Nephron (organoid): ENCODE results near the gene TAF4.
"Not testable (repeated sequence)": the region's sequence is repeated elsewhere in the genome, so short reads cannot be mapped to it uniquely, and the experiment has no call there.

Experiments
- H3K27ac Mint-ChIP-seq, 3 experiments: 2 replicates each; pipeline ENCODE4 v1.8.0; 2020; ENCODE audit warnings: mixed read lengths in 3 of 3, mild to moderate bottlenecking in 2 of 3, moderate library complexity in 1 of 3
- H3K27me3 Mint-ChIP-seq: 2 replicates; pipeline ENCODE4 v1.8.0; 2021; ENCODE audit warnings: low read depth, mild to moderate bottlenecking, moderate library complexity, mixed read lengths
- H3K36me3 Mint-ChIP-seq: 2 replicates; pipeline ENCODE4 v1.8.0; 2020; ENCODE audit warnings: low read depth, mixed read lengths
- H3K4me1 Mint-ChIP-seq: 2 replicates; pipeline ENCODE4 v1.8.0; 2020; ENCODE audit warnings: mixed read lengths
- H3K4me3 Mint-ChIP-seq, 3 experiments: 2 replicates each; pipeline ENCODE4 v1.8.0; 2020; ENCODE audit warnings: mild to moderate bottlenecking in 3 of 3, mixed read lengths in 3 of 3, moderate library complexity in 2 of 3
- H3K9me3 Mint-ChIP-seq: 2 replicates; pipeline ENCODE4 v1.8.0; 2020; ENCODE audit warnings: mixed read lengths
- TF ChIP-seq, protein P1 (sequence below), 3 experiments: fragments of 200-600 bp; sonication (generic); IDR thresholded peaks; one replicate each; pipeline ENCODE4 v1.5.0; 2021; ENCODE audit warnings: antibody characterized with exemption in 3 of 3; ENCODE audit not compliant: unreplicated experiment in 3 of 3

TAF4 gene

DNA sequence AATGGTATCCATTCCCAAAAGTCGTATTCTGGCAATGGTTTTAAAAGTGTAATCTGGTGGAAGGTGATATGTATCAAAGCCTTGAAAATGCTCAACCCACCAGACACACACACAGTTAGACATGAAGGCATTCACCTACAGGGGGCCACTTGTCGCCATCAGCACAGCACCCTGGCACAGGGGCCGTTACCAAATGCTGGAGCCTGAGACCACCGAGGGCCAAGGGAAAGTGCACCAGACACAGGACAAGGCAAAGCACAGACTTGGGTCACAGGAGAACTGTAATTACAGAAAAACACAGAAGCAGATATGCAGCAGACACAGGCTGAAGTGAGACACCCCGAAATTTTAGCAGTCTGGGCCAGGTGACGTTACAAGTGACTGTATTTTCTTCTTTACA, 9.3 kb downstream of the TAF4 start:
- Mint-ChIP-seq H3K27me3 (no peaks in the 10 kb centered on the region), H3K27ac (peak overlapping the region in 1 of 3 experiments; percentile 51), H3K9me3 (no peaks in the 10 kb centered on the region), H3K4me1 (peaks cover 9% of the 10 kb centered on the region), H3K36me3 (peaks cover 7% of the 10 kb centered on the region), H3K4me3 (no peak overlapping the region)
- TF ChIP-seq, protein P1, sequence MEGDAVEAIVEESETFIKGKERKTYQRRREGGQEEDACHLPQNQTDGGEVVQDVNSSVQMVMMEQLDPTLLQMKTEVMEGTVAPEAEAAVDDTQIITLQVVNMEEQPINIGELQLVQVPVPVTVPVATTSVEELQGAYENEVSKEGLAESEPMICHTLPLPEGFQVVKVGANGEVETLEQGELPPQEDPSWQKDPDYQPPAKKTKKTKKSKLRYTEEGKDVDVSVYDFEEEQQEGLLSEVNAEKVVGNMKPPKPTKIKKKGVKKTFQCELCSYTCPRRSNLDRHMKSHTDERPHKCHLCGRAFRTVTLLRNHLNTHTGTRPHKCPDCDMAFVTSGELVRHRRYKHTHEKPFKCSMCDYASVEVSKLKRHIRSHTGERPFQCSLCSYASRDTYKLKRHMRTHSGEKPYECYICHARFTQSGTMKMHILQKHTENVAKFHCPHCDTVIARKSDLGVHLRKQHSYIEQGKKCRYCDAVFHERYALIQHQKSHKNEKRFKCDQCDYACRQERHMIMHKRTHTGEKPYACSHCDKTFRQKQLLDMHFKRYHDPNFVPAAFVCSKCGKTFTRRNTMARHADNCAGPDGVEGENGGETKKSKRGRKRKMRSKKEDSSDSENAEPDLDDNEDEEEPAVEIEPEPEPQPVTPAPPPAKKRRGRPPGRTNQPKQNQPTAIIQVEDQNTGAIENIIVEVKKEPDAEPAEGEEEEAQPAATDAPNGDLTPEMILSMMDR (IDR thresholded peaks at IDR 0.05; ENCODE audit: unreplicated experiment in 3 of 3) = no peak

DNA sequence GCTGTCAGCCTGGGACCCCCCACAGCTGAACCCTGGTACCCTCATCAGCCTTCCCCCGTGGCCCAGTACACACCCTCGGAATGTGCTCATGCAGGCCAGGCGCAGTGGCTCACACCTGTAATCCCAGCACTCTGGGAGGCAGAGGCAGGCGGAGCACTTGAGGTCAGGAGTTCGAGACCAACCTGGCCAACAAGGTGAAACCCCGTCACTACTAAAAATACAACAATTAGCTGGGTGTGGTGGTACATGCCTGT, 9.9 kb downstream of the TAF4 start:
- peaks cover 11% of the 10 kb centered on the region for H3K4me1 Mint-ChIP-seq
- H3K27ac Mint-ChIP-seq, H3K27me3 Mint-ChIP-seq, H3K4me3 Mint-ChIP-seq, H3K36me3 Mint-ChIP-seq, H3K9me3 Mint-ChIP-seq: not testable (repeated sequence)

DNA sequence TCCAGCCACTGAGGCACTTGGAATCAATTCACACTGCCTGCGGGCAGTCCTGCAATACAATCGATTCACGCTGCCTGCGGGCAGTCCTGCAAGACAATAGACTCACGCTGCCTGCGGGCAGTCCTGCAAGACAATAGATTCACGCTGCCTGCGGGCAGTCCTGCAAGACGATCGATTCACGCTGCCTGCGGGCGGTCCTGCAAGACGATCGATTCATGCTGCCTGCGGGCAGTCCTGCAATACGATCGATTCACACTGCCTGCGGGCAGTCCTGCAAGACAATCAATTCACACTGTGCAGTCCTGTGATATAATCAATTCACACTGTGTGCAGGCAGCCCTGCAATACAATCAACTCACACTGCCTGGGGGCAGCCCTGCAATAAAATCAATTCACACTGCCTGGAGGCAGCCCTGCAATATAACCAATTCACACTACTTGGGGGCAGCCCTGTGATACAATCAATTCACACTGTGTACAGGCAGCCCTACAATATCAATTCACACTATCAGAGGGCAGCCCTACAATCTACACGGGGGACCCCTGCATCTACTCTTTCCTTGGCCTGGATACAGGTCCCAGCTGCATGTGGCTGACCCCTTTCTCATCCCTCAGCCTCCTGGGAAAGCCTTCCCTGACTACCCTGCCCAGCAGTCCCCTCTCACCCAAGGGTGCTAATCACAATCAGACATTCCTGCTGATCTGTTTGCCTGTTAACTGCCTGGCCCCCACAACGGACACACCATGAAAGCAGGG, 10.4 kb downstream of the TAF4 start:
- TF ChIP-seq, protein P1 (IDR thresholded peaks at IDR 0.05; ENCODE audit: unreplicated experiment in 3 of 3) = no peak
- Mint-ChIP-seq H3K4me3 (no peak overlapping the region), H3K9me3 (no peaks in the 10 kb centered on the region), H3K27me3 (peaks cover 4% of the 10 kb centered on the region), H3K36me3 (peaks cover 7% of the 10 kb centered on the region), H3K4me1 (peaks cover 16% of the 10 kb centered on the region), H3K27ac (no peak overlapping the region)

DNA sequence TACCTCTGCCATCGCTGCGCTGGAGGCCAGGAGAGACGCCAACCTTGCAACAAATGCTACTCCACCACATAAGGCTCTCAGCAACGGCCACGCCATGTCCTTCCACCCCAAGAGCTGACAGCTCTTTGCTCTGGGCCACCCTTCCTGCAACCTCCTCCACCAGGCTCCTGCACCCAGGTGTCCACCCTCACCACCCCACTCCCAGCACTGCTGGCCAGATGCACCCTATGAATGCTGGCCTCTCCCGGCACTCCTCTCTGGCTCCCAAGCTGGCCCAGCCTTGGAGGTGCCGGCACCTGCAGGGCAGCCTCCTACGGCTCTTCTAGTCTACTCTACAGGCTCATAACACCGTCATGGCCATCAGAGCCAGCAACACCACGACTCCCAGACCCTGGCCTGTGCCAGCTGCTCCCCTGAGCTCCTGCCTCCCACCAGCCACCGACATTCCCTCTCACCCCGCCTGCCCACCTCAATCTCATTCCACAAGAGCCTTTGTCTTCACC, 11.2 kb downstream of the TAF4 start:
- Mint-ChIP-seq H3K4me1 (peaks cover 15% of the 10 kb centered on the region), H3K4me3 (no peak overlapping the region), H3K27ac (no peak overlapping the region), H3K9me3 (no peaks in the 10 kb centered on the region), H3K36me3 (peaks cover 7% of the 10 kb centered on the region), H3K27me3 (peaks cover 4% of the 10 kb centered on the region)
- TF ChIP-seq, protein P1 (IDR thresholded peaks at IDR 0.05; ENCODE audit: unreplicated experiment in 3 of 3) = no peak

DNA sequence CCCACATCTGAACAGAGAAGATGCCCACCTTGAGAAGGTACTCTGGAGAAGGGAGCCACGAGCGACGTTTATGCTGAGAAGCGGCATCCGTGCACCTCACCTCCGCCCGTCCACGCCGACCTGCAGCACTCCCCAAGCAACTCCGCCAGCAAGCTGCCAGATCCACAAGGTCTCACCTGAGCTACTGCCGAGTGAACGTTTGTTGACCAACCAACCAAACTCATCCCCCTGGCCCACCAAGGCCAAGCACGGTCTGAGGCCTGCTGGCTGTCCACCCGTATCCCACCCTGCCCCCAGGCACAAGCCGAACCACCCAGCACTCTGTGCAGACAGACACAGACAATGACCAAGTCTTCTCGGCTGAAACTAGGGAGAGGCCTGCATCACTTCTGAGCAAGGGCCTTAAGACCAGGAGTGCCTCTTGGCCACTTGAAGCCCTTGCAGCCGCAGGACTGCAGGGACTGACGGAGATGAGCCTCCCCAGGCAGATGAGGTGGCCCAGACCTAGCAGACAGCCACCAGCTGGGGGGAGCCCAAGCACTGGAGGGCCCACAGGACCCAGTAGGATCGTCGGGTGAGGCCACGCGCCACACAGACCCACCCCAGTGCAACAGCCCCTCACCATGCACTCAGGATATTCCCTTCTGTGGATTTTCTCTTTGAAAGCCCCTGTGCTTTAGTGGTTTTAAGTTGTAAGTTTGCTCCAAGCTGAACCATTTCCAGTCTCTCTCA, 12.1 kb downstream of the TAF4 start:
- TF ChIP-seq, protein P1 (IDR thresholded peaks at IDR 0.05; ENCODE audit: unreplicated experiment in 3 of 3) = no peak
- H3K27ac Mint-ChIP-seq = no peak overlapping the region
- peaks cover 7% of the 10 kb centered on the region for H3K36me3 Mint-ChIP-seq
- no peak overlapping the region for H3K4me3 Mint-ChIP-seq
- peaks cover 4% of the 10 kb centered on the region for H3K27me3 Mint-ChIP-seq
- peaks cover 11% of the 10 kb centered on the region for H3K4me1 Mint-ChIP-seq
- no peaks in the 10 kb centered on the region for H3K9me3 Mint-ChIP-seq

DNA sequence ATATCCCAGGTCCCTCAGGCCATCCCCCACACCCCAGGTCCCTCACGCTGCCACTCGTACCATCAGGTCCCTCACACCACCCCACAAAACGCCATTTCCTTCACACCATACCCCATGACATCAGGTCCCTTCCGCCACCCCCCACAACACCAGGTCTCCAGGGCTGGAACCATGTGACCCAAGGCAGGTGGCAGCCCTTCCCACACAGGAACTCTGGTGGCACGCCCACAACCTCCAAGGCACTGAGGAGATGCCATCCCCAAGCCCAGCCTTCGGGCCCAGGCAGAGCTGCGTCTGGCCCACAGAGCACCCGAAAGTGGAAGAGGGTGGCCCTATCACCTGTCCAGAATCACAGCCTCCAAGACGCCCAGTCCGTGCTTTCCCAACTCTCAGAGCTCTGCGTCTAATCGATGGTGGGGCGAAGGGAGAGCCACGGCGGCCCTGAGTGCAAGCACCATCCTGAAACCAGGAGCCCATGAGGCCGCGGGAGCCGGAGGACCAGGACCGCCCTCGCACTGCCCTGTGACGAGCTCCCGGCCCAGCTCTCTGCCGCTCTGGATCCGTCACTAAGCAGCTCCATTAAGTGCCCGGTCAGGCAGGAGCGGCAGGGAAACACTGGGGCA, 12.7 kb downstream of the TAF4 start:
- TF ChIP-seq, protein P1 (IDR thresholded peaks at IDR 0.05; ENCODE audit: unreplicated experiment in 3 of 3) = no peak
- no peaks in the 10 kb centered on the region for H3K9me3 Mint-ChIP-seq
- peaks cover 7% of the 10 kb centered on the region for H3K36me3 Mint-ChIP-seq
- H3K27me3 Mint-ChIP-seq = peaks cover 4% of the 10 kb centered on the region
- no peak overlapping the region for H3K27ac Mint-ChIP-seq
- peaks cover 11% of the 10 kb centered on the region for H3K4me1 Mint-ChIP-seq
- H3K4me3 Mint-ChIP-seq = no peak overlapping the region
